PC-3 (cell line): ENCODE data around the gene PEX6. TPM values are rescaled to one million over a fixed set of nuclear protein-coding genes. Genes with fewer than 3 reads are reported as not detected.

Experiments
- ATAC-seq: fragments of 200-7000 bp; cut with Tn5 transposase; 2 replicates; pipeline ENCODE4 v1.9.1; 2020; ENCODE audit warnings: mild to moderate bottlenecking, moderate library complexity
- BruUV-seq: library from RNA; stranded (reverse); fragments of 400-500 nt; replicated peaks from 2 replicates; lab custom pipeline; 2021; lab: Mats Ljungman, UMichigan
- CTCF ChIA-PET: fragments of 300-600 bp; sonication (Branson Sonifier 250); formaldehyde crosslinking; loops from one replicate; lab custom pipeline; 2022; ENCODE audit warnings: antibody characterized with exemption; lab: Charles Lee
- POLR2A ChIA-PET: fragments of 300-600 bp; sonication (Branson Sonifier 250); formaldehyde crosslinking; loops from one replicate; lab custom pipeline; 2022; ENCODE audit warnings: antibody characterized with exemption; ENCODE audit not compliant: unreplicated experiment; lab: Charles Lee
- DNase-seq: peaks from one replicate; pipeline ENCODE4 v3.0.0-alpha.2; 2015
- H2AFZ ChIP-seq: fragments of 300-600 bp; sonication (generic); 2 replicates; pipeline ENCODE4 v1.6.0; 2016; ENCODE audit warnings: antibody characterized with exemption, low read length
- H3F3A ChIP-seq: fragments of 300-600 bp; sonication (generic); one replicate; pipeline ENCODE4 v1.6.0; 2017; ENCODE audit warnings: antibody characterized with exemption, low read length, control low read depth, mild to moderate bottlenecking; ENCODE audit not compliant: unreplicated experiment
- H3K27ac ChIP-seq: fragments of 300-600 bp; sonication (generic); 2 replicates; pipeline ENCODE4 v1.5.1; 2016; ENCODE audit warnings: mild to moderate bottlenecking, low read length
- H3K27me3 ChIP-seq: fragments of 300-600 bp; sonication (generic); 2 replicates; pipeline ENCODE4 v1.6.1; 2016; ENCODE audit warnings: low read length, mixed read lengths
- H3K36me3 ChIP-seq: fragments of 300-600 bp; sonication (generic); 2 replicates; pipeline ENCODE4 v1.6.1; 2016; ENCODE audit warnings: low read depth, mixed run types, low read length, mixed read lengths
- H3K4me1 ChIP-seq: fragments of 300-600 bp; sonication (generic); 2 replicates; pipeline ENCODE4 v1.5.1; 2016; ENCODE audit warnings: low read length; ENCODE audit not compliant: insufficient read depth
- H3K4me2 ChIP-seq: fragments of 300-600 bp; sonication (generic); 2 replicates; pipeline ENCODE4 v1.6.0; 2016; ENCODE audit warnings: low read length
- H3K4me3 ChIP-seq: fragments of 300-600 bp; sonication (generic); 2 replicates; pipeline ENCODE4 v1.5.1; 2016; ENCODE audit warnings: mild to moderate bottlenecking, low read length, mixed read lengths
- H3K79me2 ChIP-seq: fragments of 300-600 bp; sonication (generic); 2 replicates; pipeline ENCODE4 v1.6.1; 2017; ENCODE audit warnings: low read length, mixed read lengths
- H3K9ac ChIP-seq: fragments of 300-600 bp; sonication (generic); 2 replicates; pipeline ENCODE4 v1.6.0; 2016; ENCODE audit warnings: mild to moderate bottlenecking, low read length
- H3K9me2 ChIP-seq: fragments of 300-600 bp; sonication (generic); replicated peaks from 2 replicates; pipeline ENCODE4 v1.6.1; 2016; ENCODE audit warnings: mixed run types, low read length, mixed read lengths
- H3K9me3 ChIP-seq: fragments of 300-600 bp; sonication (generic); 2 replicates; pipeline ENCODE4 v1.6.1; 2016; ENCODE audit warnings: low read length, mixed read lengths
- H4K20me1 ChIP-seq: fragments of 300-600 bp; sonication (generic); 2 replicates; pipeline ENCODE4 v1.6.1; 2016; ENCODE audit warnings: low read length, mixed read lengths
- EZH2 ChIP-seq: fragments of 300-600 bp; sonication (generic); IDR thresholded peaks from one replicate; pipeline ENCODE4 v1.6.1; 2017; ENCODE audit warnings: antibody characterized with exemption, mild to moderate bottlenecking, low read length; ENCODE audit not compliant: unreplicated experiment
- EZH2phosphoT487 ChIP-seq: fragments of 300-600 bp; sonication (generic); IDR thresholded peaks from 2 replicates; pipeline ENCODE4 v1.6.1; 2018; ENCODE audit warnings: mild to moderate bottlenecking, antibody characterized with exemption, low read length, borderline replicate concordance
- intact Hi-C: fragments of 100-400 bp; cut with micrococcal nuclease; formaldehyde crosslinking; loops from 2 replicates; pipeline ENCODE4 v1.9.0; 2023
- total RNA-seq: library from RNA; depleted of rRNA; stranded (reverse); fragments of >200 nt; gene quantifications from 2 replicates; pipeline ENCODE4 v1.2.3, GENCODE V29; 2014
- TF ChIP-seq, protein P1 (sequence below): fragments of 300-600 bp; sonication (generic); conservative IDR thresholded peaks from 2 replicates; pipeline ENCODE4 v1.5.1; 2017; ENCODE audit warnings: antibody characterized with exemption, low read depth, mild to moderate bottlenecking, low read length

PEX6 gene
- total RNA-seq, 1 experiment from 2014 or later, result 35.9 TPM

DNA sequence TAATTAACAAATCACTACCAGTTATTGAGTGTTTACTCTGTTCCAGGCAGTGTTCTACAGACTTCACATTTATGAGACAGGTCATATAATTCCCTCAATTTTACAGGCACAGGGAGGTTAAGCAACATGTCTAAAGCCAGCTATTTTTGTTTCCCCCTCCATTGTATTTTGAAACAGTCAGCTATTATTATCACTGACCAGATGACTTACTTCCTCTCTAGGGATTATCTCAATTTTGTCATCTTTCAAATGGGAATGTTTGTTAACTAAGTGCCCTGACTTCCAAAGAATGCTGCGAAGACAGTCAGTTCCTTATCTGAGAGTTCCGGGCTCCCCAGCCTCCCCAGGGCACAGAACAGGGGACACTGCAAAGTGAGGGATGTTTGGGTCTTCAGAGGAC is 55.3 kb downstream of the PEX6 start:
- Histone ChIP-seq H3K4me3 (no peak overlapping the region), H3K4me2 (no peak overlapping the region), H3K36me3 (no peaks in the 10 kb centered on the region), H2AFZ (no peak overlapping the region), H3K79me2 (no peaks in the 10 kb centered on the region), H4K20me1 (no peaks in the 10 kb centered on the region), H3K27me3 (no peaks in the 10 kb centered on the region), H3F3A (no peaks in the 10 kb centered on the region), H3K4me1 (peaks cover 8% of the 10 kb centered on the region; the same call in 1 of the 2 replicates), H3K9me3 (no peaks in the 10 kb centered on the region), H3K9ac (no peak overlapping the region), H3K27ac (no peak overlapping the region), H3K9me2 (no peaks in the 10 kb centered on the region)
- POLR2A ChIA-PET, result no interaction called here
- BruUV-seq, result no TSS peak
- ATAC-seq (no peak), DNase-seq (no peak)
- CTCF ChIA-PET, result no interaction called here
- TF ChIP-seq EZH2phosphoT487 (no peak), EZH2 (no peak)
- TF ChIP-seq, protein P1, sequence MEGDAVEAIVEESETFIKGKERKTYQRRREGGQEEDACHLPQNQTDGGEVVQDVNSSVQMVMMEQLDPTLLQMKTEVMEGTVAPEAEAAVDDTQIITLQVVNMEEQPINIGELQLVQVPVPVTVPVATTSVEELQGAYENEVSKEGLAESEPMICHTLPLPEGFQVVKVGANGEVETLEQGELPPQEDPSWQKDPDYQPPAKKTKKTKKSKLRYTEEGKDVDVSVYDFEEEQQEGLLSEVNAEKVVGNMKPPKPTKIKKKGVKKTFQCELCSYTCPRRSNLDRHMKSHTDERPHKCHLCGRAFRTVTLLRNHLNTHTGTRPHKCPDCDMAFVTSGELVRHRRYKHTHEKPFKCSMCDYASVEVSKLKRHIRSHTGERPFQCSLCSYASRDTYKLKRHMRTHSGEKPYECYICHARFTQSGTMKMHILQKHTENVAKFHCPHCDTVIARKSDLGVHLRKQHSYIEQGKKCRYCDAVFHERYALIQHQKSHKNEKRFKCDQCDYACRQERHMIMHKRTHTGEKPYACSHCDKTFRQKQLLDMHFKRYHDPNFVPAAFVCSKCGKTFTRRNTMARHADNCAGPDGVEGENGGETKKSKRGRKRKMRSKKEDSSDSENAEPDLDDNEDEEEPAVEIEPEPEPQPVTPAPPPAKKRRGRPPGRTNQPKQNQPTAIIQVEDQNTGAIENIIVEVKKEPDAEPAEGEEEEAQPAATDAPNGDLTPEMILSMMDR, result no peak
- intact Hi-C loops, result no loop called here

DNA sequence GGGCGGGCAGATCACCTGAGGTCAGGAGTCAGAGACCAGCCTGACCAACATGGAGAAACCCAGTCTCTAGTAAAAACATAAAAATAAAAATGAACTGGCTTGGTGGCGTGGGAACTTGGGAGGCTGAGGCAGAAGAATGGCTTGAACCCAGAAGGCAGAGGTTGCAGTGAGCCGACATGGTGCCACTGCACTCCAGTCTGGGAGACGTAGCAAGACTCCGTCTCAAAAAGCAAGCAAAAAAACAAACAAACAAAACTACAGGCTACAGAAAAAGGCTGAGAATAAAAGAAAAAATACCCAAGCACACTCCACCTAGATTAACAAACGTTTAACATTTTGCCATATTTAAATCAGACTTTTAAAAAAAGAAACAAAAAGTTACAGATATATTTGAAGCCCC is 57.2 kb downstream of the PEX6 start:
- ChIA-PET CTCF (no interaction called here), POLR2A (no interaction called here)
- Histone ChIP-seq H3K4me3 (no peak overlapping the region), H3F3A (no peaks in the 10 kb centered on the region), H3K27me3 (no peaks in the 10 kb centered on the region), H3K9ac (no peak overlapping the region), H3K4me1 (peaks cover 4% of the 10 kb centered on the region; the same call in 1 of the 2 replicates), H2AFZ (no peak overlapping the region), H4K20me1 (no peaks in the 10 kb centered on the region), H3K36me3 (no peaks in the 10 kb centered on the region), H3K79me2 (no peaks in the 10 kb centered on the region), H3K9me3 (no peaks in the 10 kb centered on the region), H3K9me2 (no peaks in the 10 kb centered on the region), H3K4me2 (no peak overlapping the region), H3K27ac (no peak overlapping the region)
- ATAC-seq (no peak), DNase-seq (no peak)
- no TSS peak for BruUV-seq
- TF ChIP-seq, protein P1, result no peak
- TF ChIP-seq EZH2phosphoT487 (no peak), EZH2 (no peak)
- intact Hi-C loops, result no loop called here

DNA sequence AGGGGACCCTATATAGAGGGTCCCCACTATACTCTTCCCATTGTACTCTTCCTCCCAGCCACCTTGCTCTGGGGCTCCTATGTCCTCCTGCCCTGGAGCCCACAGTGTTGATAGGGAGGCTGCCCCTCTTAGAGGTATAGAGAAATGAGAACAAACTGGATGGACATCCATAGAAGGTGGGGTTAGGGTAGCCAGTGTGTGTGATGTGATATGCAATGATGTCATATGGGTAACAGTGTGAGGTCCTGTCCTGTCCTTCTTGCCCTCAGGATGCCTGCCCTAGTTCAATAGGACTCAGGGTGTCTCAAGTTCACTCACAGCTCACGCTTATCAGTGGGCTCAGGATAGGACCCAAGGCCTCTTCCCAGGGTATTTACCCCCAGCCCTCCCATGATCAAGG is 62.7 kb downstream of the PEX6 start:
- no peaks in the 10 kb centered on the region for H3K9me2 ChIP-seq
- CTCF ChIA-PET, result no interaction called here
- H3K4me3 ChIP-seq, result no peak overlapping the region

More for the DNA sequence above, 62.7 kb downstream of the PEX6 start:
- Histone ChIP-seq H3K27me3 (no peaks in the 10 kb centered on the region), H3F3A (no peaks in the 10 kb centered on the region), H3K79me2 (no peaks in the 10 kb centered on the region), H2AFZ (no peak overlapping the region), H3K4me2 (no peak overlapping the region), H3K27ac (no peak overlapping the region), H3K4me1 (peaks cover 4% of the 10 kb centered on the region; the same call in 1 of the 2 replicates), H4K20me1 (no peaks in the 10 kb centered on the region), H3K9ac (no peak overlapping the region), H3K9me3 (no peaks in the 10 kb centered on the region), H3K36me3 (no peaks in the 10 kb centered on the region)
- ATAC-seq, result no peak
- no peak for DNase-seq
- POLR2A ChIA-PET, result no interaction called here
- no TSS peak for BruUV-seq
- intact Hi-C loops, result no loop called here
- TF ChIP-seq EZH2phosphoT487, result no peak
- TF ChIP-seq EZH2, result no peak
